Ovary (tissue), 9 donors: ENCODE measurements around the gene EPHB6. TPM values are rescaled to one million over a fixed set of nuclear protein-coding genes. Genes with fewer than 3 reads are reported as not detected.

Experiments used
- DNase-seq, 5 donors: peaks; one replicate each; pipeline ENCODE4 v3.0.0-alpha.2; 2019 to 2020
- H3K27ac ChIP-seq, 2 donors: fragments of 200-600 bp; one replicate each; pipeline versions ENCODE4 v1.5.1 to v1.8.0; 2019 to 2022
- H3K27me3 ChIP-seq: fragments of 200-600 bp; one replicate; pipeline ENCODE4 v1.8.0; 2022
- H3K36me3 ChIP-seq: fragments of 200-600 bp; sonication (generic); one replicate; pipeline ENCODE4 v1.5.1; 2019
- H3K4me1 ChIP-seq: one replicate; pipeline ENCODE4 v1.8.1; 2013; ENCODE audit warnings: mild to moderate bottlenecking, moderate library complexity; ENCODE audit not compliant: insufficient read depth
- H3K4me3 ChIP-seq: fragments of 200-600 bp; sonication (generic); one replicate; pipeline ENCODE4 v1.5.1; 2017
- H3K9me3 ChIP-seq, 2 donors: fragments of 200-600 bp in 1 of 2; sonication (generic) in 1 of 2; one replicate each; pipeline versions ENCODE4 v1.5.1 to v1.8.1; 2013 to 2019; ENCODE audit warnings: mild to moderate bottlenecking in 1 of 2, moderate library complexity in 1 of 2
- CTCF ChIP-seq, 3 donors: fragments of 450-650 bp in 2 of 3; fragments of 200-600 bp in 1 of 3; IDR thresholded peaks; one replicate each; pipeline versions ENCODE4 v1.5.1 to v1.8.0; 2016 to 2022; ENCODE audit warnings: antibody characterized with exemption in 3 of 3, mild to moderate bottlenecking in 1 of 3
- EP300 ChIP-seq: sonication (generic); formaldehyde crosslinking; IDR thresholded peaks from one replicate; pipeline ENCODE4 v1.6.1; 2017; ENCODE audit warnings: antibody characterized with exemption
- POLR2A ChIP-seq: fragments of 450-650 bp; IDR thresholded peaks from one replicate; pipeline ENCODE4 v1.6.1; 2017; ENCODE audit warnings: antibody characterized with exemption, mild to moderate bottlenecking, moderate library complexity
- WGBS, 3 donors: extraction: QIAGEN DNeasy Blood & Tissue Kit in 1 of 3; methylation state at CpG; one replicate each; pipeline versions ENCODE4 v1.1.5 to v1.1.7; 2013 to 2017; 5-methylcytosine and 5-hydroxymethylcytosine counted together
- intact Hi-C, 4 donors: fragments of 100-400 bp; cut with DNase I; formaldehyde crosslinking; loops; one replicate each; pipeline versions ENCODE4 v1.11.0 to v1.15.1; 2022 to 2023
- polyA plus RNA-seq, 2 donors: library from polyadenylated mRNA; stranded (reverse); fragments of 200-250 nt in 1 of 2; fragments of 350-450 nt in 1 of 2; fragmentation: Illumina TruSeq in 1 of 2; extraction: RNeasy Lipid Tissue Mini Kit (QIAGEN cat#74804) in 1 of 2; gene quantifications; one replicate each; pipeline ENCODE4 v1.2.3, GENCODE V29; 2013 to 2014
- total RNA-seq, 7 donors: library from RNA; depleted of rRNA in 2 of 7; stranded (reverse); fragments of >200 nt in 2 of 7; fragmentation: NEBNext Ultra II Directional in 3 of 7; extraction: Animal tissue kit (Norgen Biotek cat#: 25700) in 3 of 7; gene quantifications; one replicate each; pipeline versions ENCODE4 v1.1.0 to v1.2.4, GENCODE V29; 2016 to 2023
- donor health status: DM: no; HTN: no; CAD: no; lungs with moderate emphysema.
- donor health status: DM: no; HTN: no; CAD: no.
- donor health status: Bipolar disorder and iron deficiency.
- donor health status: DM: yes; HTN: yes; CAD: no.
- donor health status: DM: no; HTN: no; CAD: no.
- donor health status: DM: yes; HTN: yes; CAD: no.

Gene EPHB6
- total and polyA plus RNA-seq, 9 donors: 10.7 to 41.1 (median 28.5) TPM

- Histone ChIP-seq H3K27ac (no peak overlapping the region), H3K36me3 (no peaks in the 10 kb centered on the region), H3K27me3 (no peaks in the 10 kb centered on the region), H3K4me3 (no peak overlapping the region), H3K9me3 (no peaks in the 10 kb centered on the region), H3K4me1 (no peaks in the 10 kb centered on the region)
- no peak for DNase-seq
- intact Hi-C loops: no loop called here
- no peak for TF ChIP-seq EP300
- no peak for TF ChIP-seq POLR2A
- no peak for TF ChIP-seq CTCF (IDR thresholded peaks at IDR 0.05)
- WGBS, 3 donors: 28 to 40% (median 34%) methylated on average over 2 of the region's 2 CpGs
Observed at GRCh38 chr7:142910031-142910433, 55.2 kb downstream of the EPHB6 start.

GRCh38 chr7:142910481-142910880 is 55.6 kb downstream of the EPHB6 start:
- Histone ChIP-seq H3K36me3 (no peaks in the 10 kb centered on the region), H3K27me3 (no peaks in the 10 kb centered on the region), H3K27ac (no peak overlapping the region), H3K4me3 (no peak overlapping the region), H3K9me3 (no peaks in the 10 kb centered on the region), H3K4me1 (no peaks in the 10 kb centered on the region)
- DNase-seq: no peak
- 38 to 61% (median 47%) methylated on average over 2 of the region's 2 CpGs for WGBS, 3 donors
- intact Hi-C loops: no loop called here
- TF ChIP-seq POLR2A: no peak

- intact Hi-C loops: no loop called here
- Histone ChIP-seq H3K27me3 (no peaks in the 10 kb centered on the region), H3K9me3 (no peaks in the 10 kb centered on the region)
Observed at GRCh38 chr7:142913051-142913450, 58.2 kb downstream of the EPHB6 start.

GRCh38 chr7:142913566-142913965 is 58.7 kb downstream of the EPHB6 start:
- no peaks in the 10 kb centered on the region for H3K4me1 ChIP-seq
- H3K27ac ChIP-seq: no peak overlapping the region
- DNase-seq: no peak
- no peak overlapping the region for H3K4me3 ChIP-seq
- no peaks in the 10 kb centered on the region for H3K27me3 ChIP-seq
- TF ChIP-seq CTCF (IDR thresholded peaks at IDR 0.05): no peak
- no peak for TF ChIP-seq POLR2A
- no peak for TF ChIP-seq EP300
- no peaks in the 10 kb centered on the region for H3K36me3 ChIP-seq
- H3K9me3 ChIP-seq: no peaks in the 10 kb centered on the region
- 63 to 80% (median 74%) methylated on average over 2 of the region's 2 CpGs for WGBS, 3 donors
- intact Hi-C loops: no loop called here

More at GRCh38 chr7:142913051-142913450, 58.2 kb downstream of the EPHB6 start:
- Histone ChIP-seq H3K36me3 (no peaks in the 10 kb centered on the region), H3K27ac (no peak overlapping the region), H3K4me1 (no peaks in the 10 kb centered on the region), H3K4me3 (no peak overlapping the region)
- WGBS, 3 donors: 28 to 39% (median 36%) methylated on average over 3 of the region's 3 CpGs
- DNase-seq: no peak
- no peak for TF ChIP-seq CTCF (IDR thresholded peaks at IDR 0.05)
- no peak for TF ChIP-seq EP300
- TF ChIP-seq POLR2A: no peak

GRCh38 chr7:142914121-142914520 is 59.2 kb downstream of the EPHB6 start:
- Histone ChIP-seq H3K27me3 (no peaks in the 10 kb centered on the region), H3K9me3 (no peaks in the 10 kb centered on the region), H3K27ac (no peak overlapping the region), H3K4me3 (no peak overlapping the region), H3K36me3 (no peaks in the 10 kb centered on the region), H3K4me1 (no peaks in the 10 kb centered on the region)
- DNase-seq: no peak
- intact Hi-C loops: no loop called here
- TF ChIP-seq POLR2A (no peak), CTCF (IDR thresholded peaks at IDR 0.05) (no peak), EP300 (no peak)
- 29 to 38% (median 31%) methylated on average over 1 of the region's 1 CpG for WGBS, 3 donors
